AG10803 (cell line): ENCODE measurements around the gene KDM5C.

Experiments
- DNase-seq: peaks from one replicate; pipeline ENCODE4 v3.0.0; 2010; ENCODE audit warnings: low read depth
- H3K4me3 ChIP-seq: 2 replicates; pipeline ENCODE4 v1.5.1; 2011; ENCODE audit warnings: mild to moderate bottlenecking, low read length, control low read depth
- TF ChIP-seq, protein P1 (sequence below): conservative IDR thresholded peaks from 2 replicates; pipeline ENCODE4 v1.5.1; 2011; ENCODE audit warnings: mild to moderate bottlenecking, low read length, control low read depth, inconsistent platforms

Gene KDM5C

DNA sequence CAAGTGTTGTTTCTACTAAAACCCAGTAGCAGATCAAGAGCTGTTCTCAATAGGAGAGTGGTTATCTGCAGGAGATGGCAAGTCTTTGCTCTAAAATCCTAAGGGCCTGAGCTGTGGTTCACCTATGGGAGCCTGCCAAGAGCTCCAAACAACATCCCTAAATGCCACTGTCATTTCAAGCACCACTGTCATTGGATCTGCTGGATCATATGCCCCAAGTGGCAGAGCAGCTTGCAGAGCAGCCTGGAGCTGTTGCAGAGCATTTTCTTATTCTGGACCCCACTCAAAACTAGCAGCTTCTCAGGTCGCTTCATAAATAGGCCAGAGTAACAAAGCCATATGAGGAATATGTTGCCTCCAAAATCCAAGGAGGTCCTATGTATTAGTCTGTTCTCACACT is 71.4 kb downstream of the KDM5C start:
- no peak for DNase-seq
- TF ChIP-seq, protein P1, sequence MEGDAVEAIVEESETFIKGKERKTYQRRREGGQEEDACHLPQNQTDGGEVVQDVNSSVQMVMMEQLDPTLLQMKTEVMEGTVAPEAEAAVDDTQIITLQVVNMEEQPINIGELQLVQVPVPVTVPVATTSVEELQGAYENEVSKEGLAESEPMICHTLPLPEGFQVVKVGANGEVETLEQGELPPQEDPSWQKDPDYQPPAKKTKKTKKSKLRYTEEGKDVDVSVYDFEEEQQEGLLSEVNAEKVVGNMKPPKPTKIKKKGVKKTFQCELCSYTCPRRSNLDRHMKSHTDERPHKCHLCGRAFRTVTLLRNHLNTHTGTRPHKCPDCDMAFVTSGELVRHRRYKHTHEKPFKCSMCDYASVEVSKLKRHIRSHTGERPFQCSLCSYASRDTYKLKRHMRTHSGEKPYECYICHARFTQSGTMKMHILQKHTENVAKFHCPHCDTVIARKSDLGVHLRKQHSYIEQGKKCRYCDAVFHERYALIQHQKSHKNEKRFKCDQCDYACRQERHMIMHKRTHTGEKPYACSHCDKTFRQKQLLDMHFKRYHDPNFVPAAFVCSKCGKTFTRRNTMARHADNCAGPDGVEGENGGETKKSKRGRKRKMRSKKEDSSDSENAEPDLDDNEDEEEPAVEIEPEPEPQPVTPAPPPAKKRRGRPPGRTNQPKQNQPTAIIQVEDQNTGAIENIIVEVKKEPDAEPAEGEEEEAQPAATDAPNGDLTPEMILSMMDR, result no peak
- no peak overlapping the region for H3K4me3 ChIP-seq
